Uterus (tissue), 4 donors: ENCODE data around the gene PLEKHM1. TPM values are rescaled to one million over a fixed set of nuclear protein-coding genes. Genes with fewer than 3 reads are reported as not detected.
A peak's percentile ranks its signal among the peaks of the same experiment; 100 is the strongest.
"Not testable (repeated sequence)": the region's sequence is repeated elsewhere in the genome, so short reads cannot be mapped to it uniquely, and the experiment has no call there.

ENCODE experiments used
- DNase-seq, 2 donors: peaks; one replicate each; pipeline ENCODE4 v3.0.0-alpha.2; 2019 to 2020
- H3K27ac ChIP-seq, 2 donors: fragments of 200-600 bp; sonication (generic); 1 replicate in 1 of 2; 2 replicates in 1 of 2; pipeline ENCODE4 v1.5.1; 2016 to 2018
- H3K27me3 ChIP-seq, 2 donors: fragments of 200-600 bp; sonication (generic); one replicate each; pipeline ENCODE4 v1.5.1; 2018 to 2019; ENCODE audit warnings: control low read depth in 1 of 2
- H3K36me3 ChIP-seq, 2 donors: fragments of 200-600 bp; sonication (generic); one replicate each; pipeline ENCODE4 v1.5.1; 2019; ENCODE audit warnings: control low read depth in 1 of 2
- H3K4me1 ChIP-seq, 2 donors: fragments of 200-600 bp; sonication (generic); one replicate each; pipeline ENCODE4 v1.5.1; 2018 to 2019; ENCODE audit warnings: control low read depth in 1 of 2
- H3K4me3 ChIP-seq, 2 donors: fragments of 200-600 bp; sonication (generic); 1 replicate in 1 of 2; 2 replicates in 1 of 2; pipeline ENCODE4 v1.5.1; 2018 to 2019; ENCODE audit warnings: mild to moderate bottlenecking in 1 of 2
- H3K9me3 ChIP-seq, 2 donors: fragments of 200-600 bp; sonication (generic); one replicate each; pipeline ENCODE4 v1.5.1; 2019; ENCODE audit warnings: control low read depth in 1 of 2
- POLR2A ChIP-seq, 2 donors: fragments of 450-650 bp; IDR thresholded peaks; one replicate each; pipeline ENCODE4 v1.6.1; 2016; ENCODE audit warnings: antibody characterized with exemption in 2 of 2, mild to moderate bottlenecking in 1 of 2, moderate library complexity in 1 of 2
- intact Hi-C: fragments of 100-400 bp; cut with DNase I; formaldehyde crosslinking; loops from one replicate; pipeline ENCODE4 v1.15.1; 2023; ENCODE audit warnings: low total_unique reads
- total RNA-seq, 4 donors: library from RNA; depleted of rRNA in 3 of 4; stranded (reverse); fragments of >200 nt in 3 of 4; gene quantifications; one replicate each; pipeline versions ENCODE4 v1.1.0 to v1.2.4, GENCODE V29; 2014 to 2023
- TF ChIP-seq, protein P1 (sequence below), 4 experiments: fragments of 200-600 bp in 2 of 4; fragments of 450-650 bp in 2 of 4; sonication (generic) in 2 of 4; IDR thresholded peaks; one replicate each; pipeline ENCODE4 v1.5.1; 2016 to 2019; ENCODE audit warnings: antibody characterized with exemption in 4 of 4, mild to moderate bottlenecking in 2 of 4, moderate library complexity in 1 of 4
- donor health status: DM: yes; HTN: yes; CAD: no.

PLEKHM1 gene
- total RNA-seq, 4 donors from 2014 or later = 6.9 to 107 (median 33.0) TPM

DNA sequence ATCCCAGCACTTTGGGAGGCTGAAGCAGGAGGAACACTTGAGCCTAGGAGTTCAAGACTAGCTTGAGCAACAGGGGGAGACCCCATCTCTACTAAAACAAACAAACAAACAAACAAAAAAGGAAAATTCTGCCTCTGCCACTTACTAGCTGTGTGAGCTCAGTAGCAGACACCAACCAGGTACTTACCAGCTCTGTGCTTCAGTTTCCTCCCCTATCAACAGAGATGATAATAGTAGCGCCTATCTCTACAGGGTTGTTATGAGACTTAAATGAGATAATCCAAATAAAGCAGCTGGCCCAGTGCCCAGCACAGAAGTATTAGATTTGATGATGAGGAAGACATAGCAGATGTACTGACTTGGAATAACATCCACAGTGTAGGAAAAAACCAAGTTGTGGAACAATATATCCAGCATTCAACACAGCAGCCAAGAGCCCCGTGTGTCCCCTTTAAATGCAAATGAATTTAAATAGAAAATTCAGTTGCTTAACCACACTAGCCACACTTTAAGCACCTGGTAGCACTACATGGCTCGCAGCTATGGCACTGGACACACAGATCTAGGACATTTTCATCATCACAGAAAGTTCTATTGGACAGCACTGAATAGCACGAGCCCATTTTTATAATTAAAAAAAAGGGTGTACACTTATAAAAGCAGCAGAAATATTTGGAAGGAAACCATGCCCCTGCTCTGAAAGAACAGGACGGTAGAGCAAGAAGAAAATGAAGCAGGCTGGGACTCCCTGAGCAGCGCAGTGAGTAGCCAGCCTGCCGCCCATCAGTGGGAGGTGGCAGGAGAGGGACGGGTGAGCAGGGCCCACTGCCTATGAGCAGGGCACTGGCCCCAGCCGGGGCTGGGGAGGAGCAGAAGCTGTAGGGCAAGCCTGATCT is 37.9 kb downstream of the PLEKHM1 start:
- H3K9me3 ChIP-seq, intact Hi-C loops, H3K36me3 ChIP-seq, H3K4me3 ChIP-seq, H3K27me3 ChIP-seq, DNase-seq, H3K27ac ChIP-seq, H3K4me1 ChIP-seq: not testable (repeated sequence)

DNA sequence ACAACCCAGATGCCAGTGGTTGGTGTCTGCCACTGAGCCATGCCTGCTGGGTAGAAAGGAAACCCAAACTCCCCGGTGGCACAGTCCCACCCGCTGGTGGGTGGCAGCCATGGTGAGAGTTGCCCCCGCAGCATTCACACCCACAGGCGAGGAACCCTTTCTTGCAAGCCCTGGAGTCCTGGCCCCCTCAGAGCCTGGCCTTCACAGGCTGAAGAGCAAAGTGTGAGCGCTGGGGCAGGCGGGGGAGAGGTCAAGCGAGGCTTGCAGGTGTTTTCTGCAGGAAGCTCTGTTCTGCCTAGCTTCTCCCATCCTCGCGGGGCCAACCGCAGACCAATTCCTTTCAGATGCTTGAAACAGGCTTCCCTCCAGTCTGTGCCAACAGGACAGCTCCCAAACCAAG is 38.9 kb downstream of the PLEKHM1 start:
- H3K4me3 ChIP-seq, H3K27ac ChIP-seq, DNase-seq, H3K36me3 ChIP-seq, H3K9me3 ChIP-seq, H3K27me3 ChIP-seq, intact Hi-C loops, H3K4me1 ChIP-seq: not testable (repeated sequence)

DNA sequence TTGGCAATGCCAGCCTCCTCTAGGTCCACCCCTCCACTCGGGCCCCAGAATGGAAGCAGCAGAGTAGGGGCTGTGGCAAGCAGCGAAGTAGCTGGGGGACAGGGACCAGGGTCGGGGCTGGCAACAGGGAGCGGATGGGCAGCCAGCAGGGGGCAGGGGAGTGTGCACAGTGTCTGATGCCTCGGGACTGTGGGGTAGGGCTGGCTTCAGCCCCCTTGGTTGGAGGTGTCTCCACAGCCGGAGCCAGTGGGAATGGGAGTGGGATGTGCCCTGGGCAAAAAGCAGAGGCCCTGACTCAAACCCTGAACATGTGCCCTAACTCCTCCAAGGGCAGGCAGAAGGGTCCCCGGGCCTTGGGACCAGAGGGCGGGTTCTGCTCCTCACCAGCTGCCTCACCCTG is 39.4 kb downstream of the PLEKHM1 start:
- Histone ChIP-seq H3K4me1 (no peaks in the 10 kb centered on the region), H3K9me3 (no peaks in the 10 kb centered on the region), H3K36me3 (no peaks in the 10 kb centered on the region), H3K27me3 (no peaks in the 10 kb centered on the region), H3K4me3 (no peak overlapping the region), H3K27ac (no peak overlapping the region)
- no peak for TF ChIP-seq POLR2A (IDR thresholded peaks at IDR 0.05)
- TF ChIP-seq, protein P1, sequence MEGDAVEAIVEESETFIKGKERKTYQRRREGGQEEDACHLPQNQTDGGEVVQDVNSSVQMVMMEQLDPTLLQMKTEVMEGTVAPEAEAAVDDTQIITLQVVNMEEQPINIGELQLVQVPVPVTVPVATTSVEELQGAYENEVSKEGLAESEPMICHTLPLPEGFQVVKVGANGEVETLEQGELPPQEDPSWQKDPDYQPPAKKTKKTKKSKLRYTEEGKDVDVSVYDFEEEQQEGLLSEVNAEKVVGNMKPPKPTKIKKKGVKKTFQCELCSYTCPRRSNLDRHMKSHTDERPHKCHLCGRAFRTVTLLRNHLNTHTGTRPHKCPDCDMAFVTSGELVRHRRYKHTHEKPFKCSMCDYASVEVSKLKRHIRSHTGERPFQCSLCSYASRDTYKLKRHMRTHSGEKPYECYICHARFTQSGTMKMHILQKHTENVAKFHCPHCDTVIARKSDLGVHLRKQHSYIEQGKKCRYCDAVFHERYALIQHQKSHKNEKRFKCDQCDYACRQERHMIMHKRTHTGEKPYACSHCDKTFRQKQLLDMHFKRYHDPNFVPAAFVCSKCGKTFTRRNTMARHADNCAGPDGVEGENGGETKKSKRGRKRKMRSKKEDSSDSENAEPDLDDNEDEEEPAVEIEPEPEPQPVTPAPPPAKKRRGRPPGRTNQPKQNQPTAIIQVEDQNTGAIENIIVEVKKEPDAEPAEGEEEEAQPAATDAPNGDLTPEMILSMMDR (IDR thresholded peaks at IDR 0.05) = no peak
- intact Hi-C loops = no loop called here
- DNase-seq = no peak

DNA sequence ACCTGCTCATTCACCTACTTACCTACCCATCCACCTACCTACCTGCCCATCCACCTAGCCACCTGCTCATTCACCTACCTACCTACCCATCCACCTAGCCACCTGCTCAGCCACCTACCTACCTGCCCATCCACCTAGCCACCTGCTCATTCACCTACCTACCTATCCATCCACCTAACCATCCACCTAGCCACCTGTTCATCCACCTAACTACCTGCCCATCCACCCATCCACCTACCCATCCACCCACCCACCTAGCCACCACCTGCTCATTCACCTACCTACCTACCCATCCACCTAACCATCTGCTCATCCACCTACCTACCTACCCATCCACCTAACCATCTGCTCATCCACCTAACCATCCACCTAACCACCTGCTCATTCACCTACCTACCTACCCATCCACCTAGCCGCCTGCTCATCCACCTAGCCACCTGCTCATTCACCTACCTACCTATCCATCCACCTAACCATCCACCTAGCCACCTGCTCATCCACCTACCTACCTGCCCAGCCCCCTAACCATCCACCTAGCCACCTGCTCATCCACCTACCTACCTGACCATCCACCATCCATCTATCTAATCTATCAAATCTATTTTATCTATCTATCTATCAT is 40.7 kb downstream of the PLEKHM1 start:
- H3K9me3 ChIP-seq, H3K4me1 ChIP-seq, H3K27me3 ChIP-seq, H3K4me3 ChIP-seq, H3K36me3 ChIP-seq, intact Hi-C loops, DNase-seq, H3K27ac ChIP-seq: not testable (repeated sequence)

DNA sequence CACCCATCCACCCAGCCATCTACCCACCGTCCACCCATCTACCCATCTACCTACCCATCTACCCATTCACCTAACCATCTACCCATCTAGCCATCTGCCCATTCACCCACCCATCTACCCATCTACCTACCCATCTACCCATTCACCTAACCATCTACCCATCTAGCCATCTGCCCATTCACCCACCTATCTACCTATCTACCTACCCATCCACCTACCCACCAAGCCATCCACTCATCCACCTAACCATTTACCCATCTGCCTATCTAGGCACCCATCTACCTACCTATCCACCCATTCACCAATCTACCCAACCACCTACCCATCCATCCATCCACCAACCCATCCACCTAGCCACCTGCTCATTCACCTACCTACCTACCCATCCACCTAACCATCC is 41.3 kb downstream of the PLEKHM1 start:
- H3K4me1 ChIP-seq, intact Hi-C loops, DNase-seq, H3K36me3 ChIP-seq, H3K9me3 ChIP-seq, H3K27me3 ChIP-seq, H3K27ac ChIP-seq, H3K4me3 ChIP-seq: not testable (repeated sequence)

DNA sequence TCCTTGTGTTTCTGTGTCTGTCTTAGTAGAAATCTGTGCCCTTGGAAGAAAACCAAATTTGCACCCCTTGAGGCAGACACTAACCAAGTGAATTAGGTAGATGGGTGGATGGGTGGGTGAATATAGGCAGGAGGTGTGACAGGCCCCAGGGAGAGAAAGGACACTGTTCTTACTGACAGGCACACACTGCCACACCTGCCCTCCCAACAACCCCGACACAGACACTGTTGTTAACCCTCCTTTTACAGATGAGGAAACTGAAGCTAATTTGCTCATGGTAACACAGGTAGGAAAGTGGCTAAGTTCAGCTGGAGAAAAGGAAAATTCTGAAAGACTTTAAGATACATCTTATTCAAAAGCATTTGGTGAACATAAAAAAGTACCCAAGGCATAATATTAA is 42.0 kb downstream of the PLEKHM1 start:
- H3K27me3 ChIP-seq, H3K9me3 ChIP-seq, H3K36me3 ChIP-seq, H3K27ac ChIP-seq, H3K4me1 ChIP-seq, DNase-seq, intact Hi-C loops, H3K4me3 ChIP-seq: not testable (repeated sequence)

DNA sequence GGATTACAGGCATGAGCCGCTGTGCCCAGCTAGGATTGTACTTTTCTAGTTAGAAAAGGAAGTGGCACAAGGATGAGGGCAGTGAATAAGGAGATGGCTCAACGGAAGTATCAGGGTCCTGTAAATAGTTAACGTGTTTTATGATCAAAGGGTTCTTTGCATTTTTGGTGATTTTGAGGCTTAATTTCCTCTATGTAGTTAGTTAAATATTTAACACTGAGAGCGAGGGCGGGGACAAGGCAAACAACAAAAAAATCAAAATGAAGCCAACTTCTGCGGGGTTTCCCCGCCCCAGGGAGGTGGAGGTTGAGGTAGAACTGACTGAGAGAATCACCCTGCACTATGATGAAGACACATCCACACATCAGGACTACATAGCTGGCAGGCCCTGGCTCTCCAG is 42.5 kb downstream of the PLEKHM1 start:
- DNase-seq, H3K36me3 ChIP-seq, intact Hi-C loops: not testable (repeated sequence)

DNA sequence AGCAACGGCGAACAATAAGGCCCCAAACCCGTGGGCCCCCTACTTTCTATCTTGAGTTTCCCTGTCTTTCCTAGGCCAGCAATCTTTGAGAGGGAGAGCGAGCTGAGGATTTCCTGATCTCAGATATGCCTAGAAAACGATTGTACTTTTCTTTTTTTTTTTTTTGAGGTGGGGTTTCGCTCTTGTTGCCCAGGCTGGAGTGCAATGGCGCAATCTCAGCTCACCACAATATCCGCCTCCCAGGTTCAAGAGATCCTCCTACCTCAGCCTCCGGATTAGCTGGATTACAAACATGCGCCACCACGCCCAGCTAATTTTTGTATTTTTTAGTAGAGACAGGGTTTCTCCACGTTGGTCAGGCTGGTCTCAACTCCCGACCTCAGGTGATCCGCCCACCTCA is 42.9 kb downstream of the PLEKHM1 start:
- intact Hi-C loops, H3K9me3 ChIP-seq, DNase-seq, H3K36me3 ChIP-seq, H3K4me3 ChIP-seq, H3K4me1 ChIP-seq, H3K27me3 ChIP-seq: not testable (repeated sequence)
- peak overlapping the region in 1 of 2 donors; percentile 57 for H3K27ac ChIP-seq

More for the DNA sequence above, 42.5 kb downstream of the PLEKHM1 start:
- not testable (repeated sequence) for H3K4me1 ChIP-seq, H3K27me3 ChIP-seq, H3K4me3 ChIP-seq, H3K27ac ChIP-seq, H3K9me3 ChIP-seq

DNA sequence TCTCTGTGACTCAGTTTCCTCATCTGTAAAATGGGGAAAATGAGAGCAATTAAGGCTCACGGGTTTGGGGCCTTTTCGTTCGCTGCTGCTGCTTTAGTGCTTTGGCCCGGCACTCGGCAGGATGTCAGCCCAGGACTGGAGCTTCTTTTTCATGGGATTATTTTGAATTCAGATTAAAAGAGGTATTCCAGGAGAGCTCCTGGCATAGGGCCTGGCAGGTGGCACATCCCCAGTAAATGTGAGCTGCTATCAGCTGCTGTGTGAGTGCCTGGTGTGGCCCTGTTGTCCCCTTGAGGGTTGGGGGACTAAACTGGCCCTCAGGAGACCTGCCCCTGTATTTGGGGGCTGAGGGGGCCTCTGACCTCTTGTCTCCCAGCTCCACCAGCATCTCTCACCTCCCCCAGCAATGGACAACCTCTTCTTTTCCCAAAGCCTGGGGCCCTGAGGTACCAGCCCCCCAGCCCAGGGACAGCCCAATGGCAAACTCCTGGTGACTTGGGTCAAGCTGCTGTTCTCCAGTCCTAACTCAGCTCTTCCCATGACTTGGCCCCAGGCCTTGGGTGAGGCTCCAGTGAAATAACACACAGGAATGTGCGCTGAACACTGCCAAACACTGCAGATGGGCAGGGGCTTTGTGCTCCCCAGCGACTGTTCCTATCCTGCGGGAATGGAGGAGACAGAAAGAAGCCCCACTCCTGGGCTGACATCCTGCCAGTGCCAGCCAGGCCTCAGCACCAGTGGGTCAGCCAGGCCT is 43.5 kb downstream of the PLEKHM1 start:
- H3K27ac ChIP-seq = peak overlapping the region; percentile 20 to 57
- intact Hi-C loops, H3K4me1 ChIP-seq, H3K4me3 ChIP-seq, H3K36me3 ChIP-seq, H3K27me3 ChIP-seq, DNase-seq, H3K9me3 ChIP-seq: not testable (repeated sequence)

DNA sequence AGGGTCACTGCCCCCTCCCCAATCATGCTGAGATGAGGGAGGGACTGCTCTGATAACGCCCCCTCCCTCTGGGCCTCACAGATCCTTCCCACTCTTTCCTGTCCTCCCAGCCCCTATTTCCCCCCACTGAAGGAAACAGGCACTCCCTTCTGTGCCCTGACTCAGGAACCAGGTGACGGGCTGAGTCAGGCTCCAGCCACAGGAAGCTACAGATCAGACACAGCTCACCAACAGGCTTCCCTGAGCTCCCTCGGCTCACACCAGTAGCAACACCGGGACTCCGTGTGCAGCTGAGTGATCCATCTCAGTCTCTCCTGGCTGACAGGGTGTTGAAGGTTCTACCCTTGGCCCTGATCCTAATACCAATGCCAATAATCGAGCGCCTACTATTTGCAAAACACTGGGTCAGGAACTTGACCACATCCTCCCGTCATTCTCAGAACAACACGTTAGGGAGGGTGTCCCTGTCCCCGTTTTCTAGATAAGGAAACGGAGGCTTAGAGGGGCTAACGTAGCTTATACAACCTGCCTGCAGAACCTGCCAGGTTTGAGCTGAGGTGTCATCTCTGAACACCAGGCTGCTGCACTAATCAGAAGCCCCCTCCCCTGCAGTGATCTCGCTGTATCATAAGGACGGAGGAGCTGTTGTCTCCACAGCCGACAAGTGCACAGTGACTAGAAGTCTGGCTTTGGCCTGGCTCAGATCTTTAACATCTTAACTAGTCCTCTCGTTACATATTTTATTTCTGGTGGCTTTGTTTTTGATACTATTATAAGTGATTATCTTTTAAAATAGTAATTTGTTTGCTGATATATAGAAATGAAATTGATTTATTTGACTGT is 44.4 kb downstream of the PLEKHM1 start:
- DNase-seq, H3K4me3 ChIP-seq, intact Hi-C loops, H3K9me3 ChIP-seq, H3K27ac ChIP-seq, H3K36me3 ChIP-seq, H3K4me1 ChIP-seq, H3K27me3 ChIP-seq: not testable (repeated sequence)
